NK-92 (cell line): ENCODE data around the gene SEMA4C.
"Not testable (repeated sequence)": the region's sequence is repeated elsewhere in the genome, so short reads cannot be mapped to it uniquely, and the experiment has no call there.

ENCODE experiments used
- DNase-seq: peaks from one replicate; lab custom pipeline; 2025; ENCODE audit not compliant: unreplicated experiment; lab: John Stamatoyannopoulos, UW

SEMA4C gene

GRCh38 chr2:96898641-96899412 lies 28.9 kb upstream of the SEMA4C start:
- DNase-seq, result no peak

DNA sequence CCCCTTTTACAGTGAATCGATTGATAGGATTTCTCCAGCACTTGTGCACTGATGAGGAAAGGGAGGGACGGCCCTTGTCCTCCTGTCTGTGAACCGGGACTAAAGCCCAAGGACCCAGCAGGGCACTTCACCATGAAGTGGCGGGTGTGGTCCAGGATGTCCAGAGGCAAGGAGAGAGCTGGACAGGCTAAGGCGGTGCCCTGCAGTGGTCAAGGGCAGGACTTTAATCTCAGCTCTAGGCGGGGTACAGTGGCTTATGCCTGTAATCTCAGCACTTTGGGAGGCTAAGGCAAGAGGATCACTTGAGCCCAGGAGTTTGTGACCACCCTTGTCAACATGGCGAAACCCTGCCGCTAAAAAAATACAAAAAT lies 28.2 kb upstream of the SEMA4C start:
- no peak for DNase-seq

DNA sequence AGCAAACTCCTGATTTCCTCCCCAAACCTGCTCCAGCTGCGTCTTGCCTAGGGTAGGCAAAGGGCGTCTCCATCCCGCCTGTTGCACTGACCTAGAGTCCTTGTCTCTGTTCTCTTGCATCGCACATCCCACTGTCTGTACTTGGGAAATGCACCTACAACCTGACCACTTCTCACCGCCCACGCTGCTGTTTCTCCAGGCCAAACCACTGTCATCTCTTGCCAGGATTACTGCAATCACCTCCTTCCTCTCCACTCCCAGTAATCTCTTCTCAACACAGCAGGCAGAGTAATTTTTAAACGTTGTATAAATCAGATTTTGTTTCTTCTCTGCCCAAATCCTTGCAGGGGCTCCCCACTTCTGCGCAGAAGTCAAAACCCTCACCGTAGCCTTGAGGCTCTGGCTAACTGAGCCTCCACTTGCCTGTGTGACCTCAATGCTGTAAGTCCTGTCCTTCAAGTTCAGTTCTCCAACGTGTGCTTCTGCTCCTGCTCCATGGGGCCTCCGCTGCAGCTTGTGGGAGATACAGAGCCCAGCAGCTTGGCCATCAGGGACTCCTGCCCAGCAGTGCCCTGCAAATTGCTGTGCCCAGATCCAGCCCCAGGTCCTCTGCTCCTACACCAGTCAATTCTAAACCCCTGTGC lies 27.7 kb upstream of the SEMA4C start:
- no peak for DNase-seq

DNA sequence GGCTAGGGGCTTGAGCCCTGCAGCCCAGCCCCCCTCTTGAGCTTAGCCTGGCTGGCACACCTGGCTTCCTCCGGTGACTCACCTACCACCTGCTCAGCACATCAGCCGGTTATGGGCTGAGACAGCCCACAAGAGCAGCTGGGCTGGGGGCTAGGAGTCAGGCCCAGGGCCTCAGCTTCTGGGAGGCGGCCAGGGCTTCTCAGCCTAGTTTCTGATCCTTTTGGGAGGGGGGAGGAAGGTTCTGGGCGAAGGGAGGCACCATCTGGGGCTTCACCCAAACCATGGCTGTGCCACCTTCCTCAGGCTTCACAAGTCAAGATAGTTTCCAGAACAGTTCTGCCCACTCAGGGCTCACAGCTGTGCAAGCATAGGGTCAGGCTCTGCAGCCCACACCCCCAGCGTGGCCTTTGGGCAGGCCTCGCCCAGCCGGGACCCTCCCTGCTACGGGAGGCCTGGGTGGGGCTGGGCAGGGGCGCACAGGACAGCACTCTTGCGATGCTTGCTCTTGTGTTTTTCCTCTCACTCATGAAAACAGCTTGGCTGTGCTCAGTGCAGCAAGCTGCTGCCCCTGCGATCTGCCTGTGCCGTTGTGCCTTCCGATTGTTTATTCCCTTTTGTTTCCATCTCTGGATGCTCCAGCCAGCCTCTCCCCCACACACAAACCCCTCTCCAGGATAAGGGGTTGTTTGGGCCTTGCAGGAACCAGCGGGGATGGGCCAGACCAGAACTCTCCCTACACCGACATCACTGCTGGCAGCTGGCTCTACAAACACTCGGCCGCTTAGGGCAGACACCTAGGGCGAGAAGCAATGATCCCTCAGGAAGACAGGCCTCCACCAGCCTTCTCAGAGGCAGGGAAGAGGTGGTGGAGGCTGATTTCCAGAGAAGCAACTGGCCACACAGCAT lies 26.1 kb upstream of the SEMA4C start:
- DNase-seq, result no peak

- no peak for DNase-seq
These were observed 25.3 kb upstream of the SEMA4C start for GRCh38 chr2:96895032-96895745.

DNA sequence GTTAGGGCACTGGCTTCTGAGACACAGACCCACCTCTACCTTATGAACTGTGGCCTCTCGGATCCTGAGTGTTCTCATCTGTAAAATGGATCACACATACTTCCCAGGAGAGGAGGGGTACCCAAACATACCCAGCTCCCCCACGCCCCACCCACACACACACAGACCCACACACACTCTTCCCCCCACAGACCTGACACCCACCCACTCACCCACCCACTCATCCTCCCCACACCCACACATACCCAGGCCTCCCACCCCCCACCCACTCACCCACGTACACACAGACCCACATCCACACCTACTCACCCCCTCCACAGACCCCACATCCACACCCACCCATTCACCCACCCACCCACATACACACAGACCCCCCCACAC lies 24.3 kb upstream of the SEMA4C start:
- DNase-seq, result no peak

DNA sequence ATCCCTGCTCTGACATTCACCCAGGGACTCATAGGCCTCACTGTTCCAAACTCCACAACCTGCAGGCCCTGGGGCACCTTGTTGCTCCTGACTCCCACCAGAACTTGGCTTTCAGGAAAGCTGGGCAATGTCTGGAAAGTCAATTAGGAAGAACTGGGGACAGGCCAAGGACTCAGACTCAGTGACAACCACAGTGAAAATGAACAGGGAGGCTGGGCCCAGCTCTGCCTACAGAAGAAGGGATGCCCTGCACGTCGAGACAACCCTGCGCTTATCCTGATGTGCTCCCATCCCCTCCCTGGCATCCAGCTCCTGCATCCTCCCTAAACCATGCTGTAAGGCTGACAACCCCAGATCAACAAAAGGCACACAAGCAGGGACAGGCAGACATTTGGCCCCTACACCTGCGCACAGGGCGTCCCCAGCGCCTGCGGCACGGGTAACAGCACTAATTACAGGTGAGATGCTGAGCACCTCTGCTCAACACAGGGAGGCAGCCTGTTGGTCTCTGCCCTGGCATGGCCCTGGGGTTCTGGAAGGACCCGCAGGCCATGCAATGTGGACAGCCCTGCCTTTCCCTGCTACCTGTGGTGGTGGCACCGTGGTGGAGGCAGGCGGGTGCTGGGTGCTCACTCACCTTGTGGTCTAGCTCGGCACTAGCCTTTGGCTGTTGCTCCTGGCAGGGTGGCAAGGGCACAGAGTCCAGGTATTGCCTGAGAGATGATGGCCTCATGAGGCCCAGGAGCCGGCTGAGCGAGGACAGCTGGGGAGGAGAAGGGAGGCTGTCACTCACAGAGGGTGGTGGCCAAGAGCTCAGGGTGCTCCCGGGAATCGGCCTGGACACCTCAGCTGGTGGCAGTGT lies 23.6 kb upstream of the SEMA4C start:
- DNase-seq, result no peak

DNA sequence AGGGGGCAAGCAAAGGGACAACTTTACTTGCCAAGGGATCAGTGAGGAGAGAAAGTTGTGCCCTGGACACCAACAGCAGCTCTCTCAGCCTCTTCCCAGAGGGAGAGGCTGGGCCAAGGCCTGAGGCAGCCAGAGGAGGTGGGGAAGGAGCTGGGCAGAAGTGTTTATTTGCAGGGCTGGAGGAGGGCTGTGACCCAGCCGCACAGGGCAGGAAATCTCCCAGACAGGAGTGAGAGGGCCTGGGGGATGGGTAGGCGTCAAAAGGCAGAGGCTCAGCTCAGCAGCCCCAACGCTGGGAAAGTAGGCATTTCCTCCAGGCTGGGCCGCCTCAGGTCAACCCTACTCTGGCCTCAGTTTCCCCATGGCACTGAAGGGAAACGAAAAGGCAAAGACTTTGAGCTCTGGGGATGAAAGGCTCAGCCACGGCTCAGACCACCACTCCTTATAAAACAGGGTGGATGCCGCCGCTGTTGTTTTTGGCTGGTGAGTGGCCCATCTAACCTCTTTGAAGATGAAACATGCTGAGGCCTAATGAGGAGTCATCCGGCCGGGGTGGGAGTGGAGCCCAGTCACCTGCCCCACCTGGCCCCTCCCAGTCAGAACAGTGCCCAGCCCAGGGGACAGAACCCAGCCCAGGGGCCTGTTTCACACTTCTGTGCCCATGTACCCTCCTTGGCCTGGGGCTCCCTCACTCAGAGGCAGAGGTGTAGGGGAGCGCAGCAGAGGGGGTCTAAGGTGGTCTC lies 21.9 kb upstream of the SEMA4C start:
- DNase-seq, result no peak

- DNase-seq, result no peak
These were observed 21.0 kb upstream of the SEMA4C start for GRCh38 chr2:96890726-96891385.

- no peak for DNase-seq
These were observed 20.4 kb upstream of the SEMA4C start for GRCh38 chr2:96890252-96890651.

- not testable (repeated sequence) for DNase-seq
These were observed 19.6 kb upstream of the SEMA4C start for GRCh38 chr2:96889502-96889901.

GRCh38 chr2:96888072-96889011 lies 18.5 kb upstream of the SEMA4C start:
- no peak for DNase-seq

DNA sequence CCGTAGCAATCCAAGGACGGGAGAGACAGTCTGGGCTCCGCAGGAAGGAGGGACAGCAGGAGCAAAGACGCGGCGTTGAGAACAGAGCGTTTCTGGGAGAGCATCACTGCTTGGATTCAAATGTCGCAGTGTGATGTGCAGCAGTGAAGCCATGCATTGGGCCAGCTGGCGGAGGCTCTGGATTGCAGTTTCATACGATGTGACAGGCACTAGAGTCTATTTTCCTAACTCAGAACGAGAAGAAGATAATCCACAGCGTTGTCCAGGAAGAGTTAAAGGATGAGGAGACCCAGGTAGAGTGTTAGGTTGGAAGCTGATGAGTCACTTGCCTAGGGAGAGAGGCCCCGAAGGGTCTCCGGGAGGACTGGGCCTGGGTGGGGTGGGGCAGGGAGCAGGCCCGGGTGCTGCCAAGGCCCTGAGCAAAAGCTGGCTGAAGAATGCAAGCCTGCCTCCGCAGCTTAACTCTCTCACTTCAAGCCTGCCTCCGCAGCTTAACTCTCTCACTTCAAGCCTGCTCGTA lies 17.7 kb upstream of the SEMA4C start:
- no peak for DNase-seq

- DNase-seq, result no peak
These were observed 15.8 kb upstream of the SEMA4C start for GRCh38 chr2:96885432-96886347.

GRCh38 chr2:96884299-96885094 lies 14.6 kb upstream of the SEMA4C start:
- DNase-seq, result no peak

DNA sequence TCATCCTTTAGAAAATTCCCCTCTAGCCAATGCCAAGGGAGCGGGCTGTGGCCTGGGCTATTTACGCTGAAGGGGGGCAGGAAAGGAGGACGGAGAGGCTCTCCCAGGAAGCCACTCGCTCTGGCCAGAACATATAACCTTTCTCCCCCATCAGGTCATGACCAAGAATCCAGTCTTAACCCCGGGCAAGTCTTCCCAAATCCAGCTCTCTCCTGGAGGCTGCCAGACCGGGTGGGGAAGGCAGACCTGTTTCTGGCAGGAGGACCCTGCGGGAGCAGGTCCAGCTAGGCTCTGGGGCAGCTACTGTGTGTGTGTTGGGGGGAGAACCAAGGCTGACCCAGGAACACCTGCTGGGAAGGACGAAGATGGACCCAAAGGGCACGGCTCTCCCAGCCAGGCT lies 13.4 kb upstream of the SEMA4C start:
- no peak for DNase-seq
